ENCODE data around the gene PKIB.

The PKIB gene

DNA sequence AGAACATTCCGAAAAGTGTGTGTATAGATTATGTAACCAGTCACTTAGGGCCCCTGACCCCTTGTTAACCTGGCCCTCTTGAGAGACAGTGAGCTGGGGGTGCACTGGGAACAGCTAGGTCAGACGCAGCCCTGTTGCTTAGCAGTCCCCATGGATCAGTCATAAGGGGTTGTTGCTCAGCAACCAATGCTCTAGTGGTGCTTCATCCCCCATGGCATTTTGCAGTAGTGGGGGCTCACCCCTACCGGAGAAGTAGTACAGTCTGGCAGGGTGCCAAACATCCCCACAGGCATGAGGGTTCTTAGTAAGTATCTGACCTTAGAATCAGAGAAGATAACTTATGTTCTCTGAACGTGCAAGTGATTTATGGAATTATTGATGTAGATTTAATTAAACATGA is 12.3 kb downstream of the PKIB start (continued):
- TF ChIP-seq, protein P1, sequence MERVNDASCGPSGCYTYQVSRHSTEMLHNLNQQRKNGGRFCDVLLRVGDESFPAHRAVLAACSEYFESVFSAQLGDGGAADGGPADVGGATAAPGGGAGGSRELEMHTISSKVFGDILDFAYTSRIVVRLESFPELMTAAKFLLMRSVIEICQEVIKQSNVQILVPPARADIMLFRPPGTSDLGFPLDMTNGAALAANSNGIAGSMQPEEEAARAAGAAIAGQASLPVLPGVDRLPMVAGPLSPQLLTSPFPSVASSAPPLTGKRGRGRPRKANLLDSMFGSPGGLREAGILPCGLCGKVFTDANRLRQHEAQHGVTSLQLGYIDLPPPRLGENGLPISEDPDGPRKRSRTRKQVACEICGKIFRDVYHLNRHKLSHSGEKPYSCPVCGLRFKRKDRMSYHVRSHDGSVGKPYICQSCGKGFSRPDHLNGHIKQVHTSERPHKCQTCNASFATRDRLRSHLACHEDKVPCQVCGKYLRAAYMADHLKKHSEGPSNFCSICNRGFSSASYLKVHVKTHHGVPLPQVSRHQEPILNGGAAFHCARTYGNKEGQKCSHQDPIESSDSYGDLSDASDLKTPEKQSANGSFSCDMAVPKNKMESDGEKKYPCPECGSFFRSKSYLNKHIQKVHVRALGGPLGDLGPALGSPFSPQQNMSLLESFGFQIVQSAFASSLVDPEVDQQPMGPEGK (CRISPR knock-in tag; IDR thresholded peaks at IDR 0.05; ENCODE audit: borderline replicate concordance), result no peak
- TF ChIP-seq CSDC2 (CRISPR knock-in tag; IDR thresholded peaks at IDR 0.05) (no peak), ARNTL (CRISPR knock-in tag; IDR thresholded peaks at IDR 0.05; ENCODE audit: borderline replicate concordance, low read depth) (no peak)

DNA sequence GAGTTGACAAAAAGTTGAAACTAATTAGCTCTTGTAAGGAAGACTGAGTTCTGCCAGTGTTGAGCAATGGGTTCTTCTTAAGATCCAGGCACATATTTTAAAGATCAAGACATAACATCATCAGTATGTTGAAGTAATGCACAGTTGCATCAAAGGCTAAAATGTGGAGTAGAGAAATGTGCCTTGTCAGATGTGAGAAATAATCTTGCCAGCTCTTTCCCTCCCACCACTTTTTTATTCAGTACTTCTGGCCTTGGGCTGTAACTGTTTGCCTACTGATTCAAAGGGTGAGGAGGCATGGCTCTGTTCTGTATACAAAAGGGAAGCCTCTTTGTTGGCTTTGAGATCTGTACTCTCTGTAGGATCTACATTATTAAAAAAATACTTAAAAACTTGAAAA is 13.1 kb downstream of the PKIB start:
- TF ChIP-seq, protein P2, sequence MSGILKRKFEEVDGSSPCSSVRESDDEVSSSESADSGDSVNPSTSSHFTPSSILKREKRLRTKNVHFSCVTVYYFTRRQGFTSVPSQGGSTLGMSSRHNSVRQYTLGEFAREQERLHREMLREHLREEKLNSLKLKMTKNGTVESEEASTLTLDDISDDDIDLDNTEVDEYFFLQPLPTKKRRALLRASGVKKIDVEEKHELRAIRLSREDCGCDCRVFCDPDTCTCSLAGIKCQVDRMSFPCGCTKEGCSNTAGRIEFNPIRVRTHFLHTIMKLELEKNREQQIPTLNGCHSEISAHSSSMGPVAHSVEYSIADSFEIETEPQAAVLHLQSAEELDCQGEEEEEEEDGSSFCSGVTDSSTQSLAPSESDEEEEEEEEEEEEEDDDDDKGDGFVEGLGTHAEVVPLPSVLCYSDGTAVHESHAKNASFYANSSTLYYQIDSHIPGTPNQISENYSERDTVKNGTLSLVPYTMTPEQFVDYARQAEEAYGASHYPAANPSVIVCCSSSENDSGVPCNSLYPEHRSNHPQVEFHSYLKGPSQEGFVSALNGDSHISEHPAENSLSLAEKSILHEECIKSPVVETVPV (CRISPR knock-in tag; IDR thresholded peaks at IDR 0.05), result no peak
- TF ChIP-seq ARNTL (CRISPR knock-in tag; IDR thresholded peaks at IDR 0.05; ENCODE audit: borderline replicate concordance, low read depth) (no peak), ZFP3 (CRISPR knock-in tag; IDR thresholded peaks at IDR 0.05) (no peak), ISL1 (CRISPR knock-in tag; IDR thresholded peaks at IDR 0.05) (no peak), CSDC2 (CRISPR knock-in tag; IDR thresholded peaks at IDR 0.05) (no peak), TCF4 (CRISPR knock-in tag; IDR thresholded peaks at IDR 0.05; ENCODE audit: borderline replicate concordance) (no peak), RARB (CRISPR knock-in tag; IDR thresholded peaks at IDR 0.05) (no peak), OSR1 (CRISPR knock-in tag; IDR thresholded peaks at IDR 0.05) (no peak), ZC3H10 (CRISPR knock-in tag; IDR thresholded peaks at IDR 0.05) (no peak), GLIS3 (CRISPR knock-in tag; IDR thresholded peaks at IDR 0.05) (no peak)
- TF ChIP-seq, protein P3, sequence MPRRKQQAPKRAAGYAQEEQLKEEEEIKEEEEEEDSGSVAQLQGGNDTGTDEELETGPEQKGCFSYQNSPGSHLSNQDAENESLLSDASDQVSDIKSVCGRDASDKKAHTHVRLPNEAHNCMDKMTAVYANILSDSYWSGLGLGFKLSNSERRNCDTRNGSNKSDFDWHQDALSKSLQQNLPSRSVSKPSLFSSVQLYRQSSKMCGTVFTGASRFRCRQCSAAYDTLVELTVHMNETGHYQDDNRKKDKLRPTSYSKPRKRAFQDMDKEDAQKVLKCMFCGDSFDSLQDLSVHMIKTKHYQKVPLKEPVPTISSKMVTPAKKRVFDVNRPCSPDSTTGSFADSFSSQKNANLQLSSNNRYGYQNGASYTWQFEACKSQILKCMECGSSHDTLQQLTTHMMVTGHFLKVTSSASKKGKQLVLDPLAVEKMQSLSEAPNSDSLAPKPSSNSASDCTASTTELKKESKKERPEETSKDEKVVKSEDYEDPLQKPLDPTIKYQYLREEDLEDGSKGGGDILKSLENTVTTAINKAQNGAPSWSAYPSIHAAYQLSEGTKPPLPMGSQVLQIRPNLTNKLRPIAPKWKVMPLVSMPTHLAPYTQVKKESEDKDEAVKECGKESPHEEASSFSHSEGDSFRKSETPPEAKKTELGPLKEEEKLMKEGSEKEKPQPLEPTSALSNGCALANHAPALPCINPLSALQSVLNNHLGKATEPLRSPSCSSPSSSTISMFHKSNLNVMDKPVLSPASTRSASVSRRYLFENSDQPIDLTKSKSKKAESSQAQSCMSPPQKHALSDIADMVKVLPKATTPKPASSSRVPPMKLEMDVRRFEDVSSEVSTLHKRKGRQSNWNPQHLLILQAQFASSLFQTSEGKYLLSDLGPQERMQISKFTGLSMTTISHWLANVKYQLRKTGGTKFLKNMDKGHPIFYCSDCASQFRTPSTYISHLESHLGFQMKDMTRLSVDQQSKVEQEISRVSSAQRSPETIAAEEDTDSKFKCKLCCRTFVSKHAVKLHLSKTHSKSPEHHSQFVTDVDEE (CRISPR knock-in tag; IDR thresholded peaks at IDR 0.05), result no peak
- TF ChIP-seq, protein P4, sequence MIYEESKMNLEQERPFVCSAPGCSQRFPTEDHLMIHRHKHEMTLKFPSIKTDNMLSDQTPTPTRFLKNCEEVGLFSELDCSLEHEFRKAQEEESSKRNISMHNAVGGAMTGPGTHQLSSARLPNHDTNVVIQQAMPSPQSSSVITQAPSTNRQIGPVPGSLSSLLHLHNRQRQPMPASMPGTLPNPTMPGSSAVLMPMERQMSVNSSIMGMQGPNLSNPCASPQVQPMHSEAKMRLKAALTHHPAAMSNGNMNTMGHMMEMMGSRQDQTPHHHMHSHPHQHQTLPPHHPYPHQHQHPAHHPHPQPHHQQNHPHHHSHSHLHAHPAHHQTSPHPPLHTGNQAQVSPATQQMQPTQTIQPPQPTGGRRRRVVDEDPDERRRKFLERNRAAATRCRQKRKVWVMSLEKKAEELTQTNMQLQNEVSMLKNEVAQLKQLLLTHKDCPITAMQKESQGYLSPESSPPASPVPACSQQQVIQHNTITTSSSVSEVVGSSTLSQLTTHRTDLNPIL (CRISPR knock-in tag; IDR thresholded peaks at IDR 0.05; ENCODE audit: low read depth), result no peak
- TF ChIP-seq, protein P5, sequence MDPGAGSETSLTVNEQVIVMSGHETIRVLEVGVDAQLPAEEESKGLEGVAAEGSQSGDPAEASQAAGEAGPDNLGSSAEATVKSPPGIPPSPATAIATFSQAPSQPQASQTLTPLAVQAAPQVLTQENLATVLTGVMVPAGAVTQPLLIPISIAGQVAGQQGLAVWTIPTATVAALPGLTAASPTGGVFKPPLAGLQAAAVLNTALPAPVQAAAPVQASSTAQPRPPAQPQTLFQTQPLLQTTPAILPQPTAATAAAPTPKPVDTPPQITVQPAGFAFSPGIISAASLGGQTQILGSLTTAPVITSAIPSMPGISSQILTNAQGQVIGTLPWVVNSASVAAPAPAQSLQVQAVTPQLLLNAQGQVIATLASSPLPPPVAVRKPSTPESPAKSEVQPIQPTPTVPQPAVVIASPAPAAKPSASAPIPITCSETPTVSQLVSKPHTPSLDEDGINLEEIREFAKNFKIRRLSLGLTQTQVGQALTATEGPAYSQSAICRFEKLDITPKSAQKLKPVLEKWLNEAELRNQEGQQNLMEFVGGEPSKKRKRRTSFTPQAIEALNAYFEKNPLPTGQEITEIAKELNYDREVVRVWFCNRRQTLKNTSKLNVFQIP (CRISPR knock-in tag; IDR thresholded peaks at IDR 0.05; ENCODE audit: borderline replicate concordance, low read depth), result no peak
- ATAC-seq, result no peak

DNA sequence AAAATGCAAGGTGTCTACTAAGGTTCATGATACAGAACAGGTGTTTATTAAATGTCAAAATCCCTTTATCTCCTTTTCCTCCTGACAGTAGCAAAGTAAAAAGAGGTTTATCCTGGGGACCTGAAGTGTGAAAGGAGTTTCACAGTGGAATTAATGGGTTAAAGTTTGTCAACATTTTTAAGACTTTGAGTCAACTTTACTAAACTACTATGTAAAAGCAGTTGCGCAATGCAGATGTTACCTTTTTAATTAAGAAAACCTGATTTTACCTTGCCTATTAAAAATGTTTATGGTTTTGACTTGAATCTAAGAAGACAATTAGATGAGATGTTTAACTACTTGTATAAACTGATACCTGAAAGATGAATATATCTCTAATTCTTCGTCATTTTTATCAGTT is 14.6 kb downstream of the PKIB start:
- TF ChIP-seq GLIS3 (CRISPR knock-in tag; IDR thresholded peaks at IDR 0.05) (no peak), SNAI2 (CRISPR knock-in tag; IDR thresholded peaks at IDR 0.05) (no peak), ISL1 (CRISPR knock-in tag; IDR thresholded peaks at IDR 0.05) (no peak)
- ATAC-seq, result no peak

DNA sequence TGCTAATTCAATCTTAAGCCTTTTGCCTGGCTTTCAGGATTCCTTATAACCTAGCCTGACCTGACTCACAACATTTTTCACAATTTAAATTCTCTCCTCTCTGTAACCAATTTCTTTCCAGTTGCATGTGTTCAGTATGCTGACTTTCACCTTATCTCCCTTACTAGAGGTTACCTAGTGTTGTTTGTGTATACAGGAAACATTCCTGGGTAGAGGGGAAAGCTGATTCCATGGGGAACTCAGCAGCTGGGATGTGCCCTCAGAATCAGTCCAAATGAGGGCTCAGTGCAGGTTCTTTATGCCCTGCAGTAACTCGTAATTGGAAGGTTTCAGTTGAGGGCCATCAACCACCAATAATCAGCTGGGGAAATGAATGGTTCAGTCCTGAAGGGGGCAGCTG is 18.5 kb downstream of the PKIB start:
- ATAC-seq, result no peak
- no peak for TF ChIP-seq CSDC2 (CRISPR knock-in tag; IDR thresholded peaks at IDR 0.05)
- TF ChIP-seq, protein P5 (CRISPR knock-in tag; IDR thresholded peaks at IDR 0.05; ENCODE audit: borderline replicate concordance, low read depth), result no peak
- TF ChIP-seq, protein P4 (CRISPR knock-in tag; IDR thresholded peaks at IDR 0.05; ENCODE audit: low read depth), result no peak
- TF ChIP-seq, protein P1 (CRISPR knock-in tag; IDR thresholded peaks at IDR 0.05; ENCODE audit: borderline replicate concordance), result no peak
- TF ChIP-seq, protein P3 (CRISPR knock-in tag; IDR thresholded peaks at IDR 0.05), result no peak
- no peak for TF ChIP-seq BACH2 (CRISPR knock-in tag; IDR thresholded peaks at IDR 0.05; ENCODE audit: borderline replicate concordance)
- TF ChIP-seq OSR1 (CRISPR knock-in tag; IDR thresholded peaks at IDR 0.05), result no peak
- no peak for TF ChIP-seq ZFP30 (CRISPR knock-in tag; IDR thresholded peaks at IDR 0.05)
